D721Med (cell line): ENCODE data around the gene PIGU.

ENCODE experiments used
- DNase-seq: peaks from one replicate; pipeline ENCODE4 v3.0.0; 2011; ENCODE audit warnings: low spot score; ENCODE audit not compliant: insufficient read length
- FAIRE-seq: peaks from 2 replicates; lab custom pipeline; 2011; peaks lifted over from hg19 to GRCh38; lab: Jason Lieb, UNC
- TF ChIP-seq, protein P1 (sequence below): IDR thresholded peaks from 2 replicates; pipeline ENCODE4 v1.5.1; 2012; ENCODE audit warnings: mild to moderate bottlenecking, control low read depth; ENCODE audit not compliant: insufficient read depth; ENCODE audit errors: missing control alignments

PIGU gene

DNA sequence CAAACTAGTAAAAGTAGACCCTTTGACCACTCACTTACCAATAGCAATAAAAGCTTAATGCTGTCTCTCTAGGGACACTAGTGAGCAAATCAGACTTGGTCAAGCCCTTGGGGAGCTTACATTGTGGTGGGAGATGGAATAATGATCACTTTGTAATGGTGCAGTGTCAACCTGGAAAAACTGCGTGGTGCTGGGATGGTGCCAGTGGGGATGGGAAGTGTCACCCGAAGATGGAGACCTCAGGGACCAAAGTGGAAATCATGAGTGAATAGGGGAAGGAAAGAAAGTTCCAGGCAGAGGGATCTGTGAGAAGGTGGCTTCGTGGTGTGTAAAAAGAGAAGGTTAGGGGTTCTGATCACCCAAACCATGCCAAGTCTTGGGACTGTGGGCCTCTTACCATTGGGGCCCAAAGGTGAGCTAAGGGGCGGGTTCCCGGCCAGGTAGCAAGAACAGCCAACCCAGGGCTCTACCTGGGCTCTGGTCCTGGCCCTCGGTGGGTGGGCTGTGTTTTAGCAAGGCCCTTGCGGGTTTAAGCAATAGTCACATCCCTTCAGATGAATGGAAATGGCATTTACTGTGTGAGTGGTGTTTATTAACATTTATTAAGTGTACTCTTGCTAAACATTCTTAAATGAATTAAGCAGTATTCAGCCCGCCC lies 145.2 kb downstream of the PIGU start:
- FAIRE-seq: no peak
- DNase-seq: no peak
- TF ChIP-seq, protein P1, sequence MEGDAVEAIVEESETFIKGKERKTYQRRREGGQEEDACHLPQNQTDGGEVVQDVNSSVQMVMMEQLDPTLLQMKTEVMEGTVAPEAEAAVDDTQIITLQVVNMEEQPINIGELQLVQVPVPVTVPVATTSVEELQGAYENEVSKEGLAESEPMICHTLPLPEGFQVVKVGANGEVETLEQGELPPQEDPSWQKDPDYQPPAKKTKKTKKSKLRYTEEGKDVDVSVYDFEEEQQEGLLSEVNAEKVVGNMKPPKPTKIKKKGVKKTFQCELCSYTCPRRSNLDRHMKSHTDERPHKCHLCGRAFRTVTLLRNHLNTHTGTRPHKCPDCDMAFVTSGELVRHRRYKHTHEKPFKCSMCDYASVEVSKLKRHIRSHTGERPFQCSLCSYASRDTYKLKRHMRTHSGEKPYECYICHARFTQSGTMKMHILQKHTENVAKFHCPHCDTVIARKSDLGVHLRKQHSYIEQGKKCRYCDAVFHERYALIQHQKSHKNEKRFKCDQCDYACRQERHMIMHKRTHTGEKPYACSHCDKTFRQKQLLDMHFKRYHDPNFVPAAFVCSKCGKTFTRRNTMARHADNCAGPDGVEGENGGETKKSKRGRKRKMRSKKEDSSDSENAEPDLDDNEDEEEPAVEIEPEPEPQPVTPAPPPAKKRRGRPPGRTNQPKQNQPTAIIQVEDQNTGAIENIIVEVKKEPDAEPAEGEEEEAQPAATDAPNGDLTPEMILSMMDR: no peak

DNA sequence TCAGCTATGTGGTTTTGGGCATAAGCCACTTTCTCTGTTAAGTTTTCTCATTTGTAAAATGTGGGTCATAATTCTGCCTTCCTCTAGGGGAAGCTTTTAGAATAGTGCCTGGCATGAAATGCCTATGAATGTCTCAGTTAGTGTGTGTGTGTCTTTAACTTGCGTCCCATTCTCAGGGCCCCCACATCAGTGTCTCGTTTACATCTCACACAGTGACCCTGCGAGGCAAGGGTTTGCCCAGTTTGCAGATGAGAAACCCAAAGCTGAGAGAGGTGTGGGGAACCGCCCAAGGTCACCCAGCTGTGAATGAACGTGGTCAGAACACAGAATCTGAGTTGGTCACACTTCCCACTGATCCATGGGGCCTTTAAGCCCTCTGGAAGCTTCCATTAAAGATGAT lies 146.6 kb downstream of the PIGU start:
- no peak for FAIRE-seq
- TF ChIP-seq, protein P1: no peak
- no peak for DNase-seq

DNA sequence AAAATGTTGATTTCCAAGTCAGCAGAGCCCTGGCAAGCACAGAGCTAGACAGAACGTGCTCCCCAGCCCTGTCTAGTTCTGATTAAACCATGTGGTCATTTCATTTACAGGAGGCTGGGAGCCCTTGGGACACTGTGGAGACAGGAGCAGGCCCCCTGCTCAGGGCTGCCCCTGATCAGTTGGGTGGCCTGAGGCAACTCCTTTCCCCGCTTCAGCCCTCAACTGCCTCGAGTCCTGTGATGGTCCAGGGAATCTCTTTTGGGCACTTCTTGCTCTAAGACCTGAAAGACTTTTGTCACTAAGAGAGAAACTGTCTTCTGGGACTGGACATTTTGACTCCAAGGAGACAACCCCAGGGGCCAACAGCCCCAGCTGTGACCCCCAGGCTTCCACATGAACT lies 147.2 kb downstream of the PIGU start:
- DNase-seq (no peak), FAIRE-seq (no peak)
- TF ChIP-seq, protein P1: no peak

DNA sequence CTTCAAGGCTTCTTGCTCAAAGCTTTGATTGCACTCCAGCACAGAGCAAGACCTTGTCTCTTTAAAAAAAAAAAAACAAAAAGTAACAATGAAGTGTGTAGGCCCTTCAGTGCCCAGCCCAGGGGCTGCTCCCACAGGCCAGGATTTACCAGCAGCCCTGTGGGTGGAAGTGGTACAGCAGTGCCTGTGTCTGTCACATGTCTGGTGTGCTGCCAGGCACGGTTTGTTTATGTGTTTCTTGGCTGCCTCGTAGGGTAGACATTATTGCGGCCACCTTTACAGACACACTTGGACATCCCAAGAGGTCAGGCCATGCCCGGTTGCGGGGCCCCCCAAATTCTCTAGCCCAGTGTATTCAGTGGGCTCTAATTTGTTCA lies 148.0 kb downstream of the PIGU start:
- no peak for FAIRE-seq
- no peak for DNase-seq
- TF ChIP-seq, protein P1: no peak

DNA sequence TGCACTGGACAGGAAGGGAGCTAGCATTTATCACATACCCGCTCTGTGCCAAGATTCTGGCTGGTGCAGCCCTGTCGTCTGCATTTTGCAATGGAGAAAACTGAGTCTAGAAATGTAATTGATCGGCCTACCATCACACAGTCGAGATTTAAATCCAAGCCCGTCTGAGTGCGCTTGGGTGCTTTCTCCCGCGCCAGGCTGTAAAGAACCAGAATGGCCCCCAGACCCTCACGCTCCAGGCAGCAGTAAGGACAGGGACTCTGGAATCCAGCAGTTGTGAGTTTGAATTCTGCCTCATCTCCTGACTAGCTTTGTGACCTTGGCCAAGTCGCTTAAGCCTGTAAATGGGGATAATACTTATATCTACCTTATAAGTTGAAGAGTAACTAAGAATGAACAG lies 149.9 kb downstream of the PIGU start:
- TF ChIP-seq, protein P1: no peak
- FAIRE-seq (no peak), DNase-seq (no peak)

DNA sequence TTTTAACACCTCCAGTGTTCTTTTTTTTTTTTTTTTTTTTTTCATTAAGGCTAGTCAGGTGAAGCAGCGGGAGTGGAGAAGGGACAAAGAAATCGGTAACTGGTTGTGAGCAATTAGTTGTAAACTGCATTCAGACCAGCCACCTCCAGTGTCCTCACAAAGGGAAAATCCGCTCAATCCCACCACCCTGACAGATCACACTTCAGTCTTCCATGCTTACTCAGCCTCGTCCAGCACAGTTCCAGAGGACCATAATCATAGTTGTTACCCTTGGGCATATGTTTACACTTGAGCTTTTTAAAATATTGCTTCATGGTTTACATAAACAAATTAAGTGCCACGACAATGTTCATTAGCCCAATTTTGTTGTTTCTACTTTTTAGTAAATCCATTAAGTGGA lies 150.4 kb downstream of the PIGU start:
- TF ChIP-seq, protein P1: no peak
- FAIRE-seq: no peak
- DNase-seq: no peak

DNA sequence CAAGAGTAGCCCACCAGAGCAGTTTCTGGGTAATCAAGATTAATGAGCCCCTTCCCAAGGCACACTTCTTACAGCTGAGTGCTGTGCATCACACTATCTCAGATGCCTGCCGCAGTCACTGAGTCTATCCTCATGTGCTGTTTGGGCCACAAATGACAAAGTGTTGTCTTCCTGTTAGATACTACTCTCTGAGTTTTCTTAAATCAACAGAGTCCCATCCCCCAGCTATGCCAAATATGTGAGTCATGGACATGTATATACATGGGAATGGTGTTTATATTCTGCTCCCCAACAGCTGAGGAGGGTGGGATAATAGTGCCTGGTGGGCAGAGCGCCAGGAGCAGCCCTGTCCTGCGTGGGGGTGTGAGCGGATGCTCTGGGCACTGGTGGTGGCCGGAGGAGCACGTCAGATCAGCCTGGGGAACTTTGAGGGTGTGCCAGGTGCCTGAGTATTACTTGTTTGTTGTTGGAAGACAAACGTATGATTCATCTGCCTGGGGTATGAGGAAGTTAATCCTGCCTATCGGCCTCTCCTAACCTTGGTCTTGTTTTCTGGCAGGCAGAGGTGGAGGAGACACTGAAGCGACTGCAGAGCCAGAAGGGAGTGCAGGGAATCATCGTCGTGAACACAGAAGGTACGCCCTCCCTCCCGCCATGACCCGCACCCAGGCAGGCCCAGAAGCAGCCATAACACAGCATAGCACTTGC lies 151.0 kb downstream of the PIGU start:
- FAIRE-seq (no peak), DNase-seq (no peak)
- TF ChIP-seq, protein P1: no peak
